Measurements from ENCODE around the gene CBLN3. TPM values are rescaled to one million over a fixed set of nuclear protein-coding genes. Genes with fewer than 3 reads are reported as not detected.

Gene CBLN3
- total RNA-seq, 6 experiments from 2014 or later = 3.3 to 5.0 (median 3.9) TPM

DNA sequence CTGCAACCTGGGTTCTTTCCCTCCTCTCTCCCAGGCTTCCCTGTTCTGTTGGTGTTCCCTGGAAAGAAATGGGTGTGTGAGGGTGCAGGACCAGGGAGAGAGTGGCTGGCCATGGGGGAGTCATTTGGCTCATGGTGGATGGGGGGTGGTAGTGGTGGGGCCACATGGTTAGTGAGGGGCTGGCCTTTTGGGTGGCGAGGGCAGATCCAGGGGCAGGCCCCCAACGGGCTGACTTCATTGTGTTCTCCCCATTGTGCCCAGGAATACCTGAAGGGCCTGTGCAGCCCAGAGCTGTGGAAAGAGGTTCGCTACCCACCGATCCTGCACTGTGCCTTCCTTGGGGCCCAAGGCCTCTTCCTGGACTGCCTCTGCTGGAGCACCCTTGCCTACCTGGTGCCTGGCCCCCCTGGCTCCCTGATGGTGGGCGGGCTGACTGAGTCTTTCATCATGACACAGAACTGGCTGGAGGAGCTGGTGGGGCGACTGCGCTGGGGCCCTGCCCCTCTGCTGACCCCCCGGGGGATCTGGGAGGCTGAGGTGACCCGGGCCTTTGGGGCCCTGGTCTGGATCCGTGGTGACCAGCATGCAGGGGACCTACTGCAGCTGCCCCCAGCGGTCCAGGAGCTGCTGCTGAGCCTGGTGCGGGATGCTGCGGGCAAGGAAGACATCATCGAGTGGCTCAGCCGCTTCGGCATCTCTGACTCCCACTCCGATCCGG, 21.7 kb downstream of the CBLN3 start:
- peaks cover 12% of the 10 kb centered on the region for H3K27me3 Mint-ChIP-seq (ENCODE audit: insufficient read depth)
- no peak overlapping the region for H3K4me3 Mint-ChIP-seq
- no peak overlapping the region for H3K27ac Mint-ChIP-seq
- peaks cover 20% of the 10 kb centered on the region for H3K4me1 Mint-ChIP-seq (ENCODE audit: low read depth)
- no peak for DNase-seq
- H3K36me3 Mint-ChIP-seq (ENCODE audit: low read depth) = no peaks in the 10 kb centered on the region
- TF ChIP-seq, protein P1, sequence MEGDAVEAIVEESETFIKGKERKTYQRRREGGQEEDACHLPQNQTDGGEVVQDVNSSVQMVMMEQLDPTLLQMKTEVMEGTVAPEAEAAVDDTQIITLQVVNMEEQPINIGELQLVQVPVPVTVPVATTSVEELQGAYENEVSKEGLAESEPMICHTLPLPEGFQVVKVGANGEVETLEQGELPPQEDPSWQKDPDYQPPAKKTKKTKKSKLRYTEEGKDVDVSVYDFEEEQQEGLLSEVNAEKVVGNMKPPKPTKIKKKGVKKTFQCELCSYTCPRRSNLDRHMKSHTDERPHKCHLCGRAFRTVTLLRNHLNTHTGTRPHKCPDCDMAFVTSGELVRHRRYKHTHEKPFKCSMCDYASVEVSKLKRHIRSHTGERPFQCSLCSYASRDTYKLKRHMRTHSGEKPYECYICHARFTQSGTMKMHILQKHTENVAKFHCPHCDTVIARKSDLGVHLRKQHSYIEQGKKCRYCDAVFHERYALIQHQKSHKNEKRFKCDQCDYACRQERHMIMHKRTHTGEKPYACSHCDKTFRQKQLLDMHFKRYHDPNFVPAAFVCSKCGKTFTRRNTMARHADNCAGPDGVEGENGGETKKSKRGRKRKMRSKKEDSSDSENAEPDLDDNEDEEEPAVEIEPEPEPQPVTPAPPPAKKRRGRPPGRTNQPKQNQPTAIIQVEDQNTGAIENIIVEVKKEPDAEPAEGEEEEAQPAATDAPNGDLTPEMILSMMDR (IDR thresholded peaks at IDR 0.05) = no peak
- H3K9me3 Mint-ChIP-seq = no peaks in the 10 kb centered on the region

DNA sequence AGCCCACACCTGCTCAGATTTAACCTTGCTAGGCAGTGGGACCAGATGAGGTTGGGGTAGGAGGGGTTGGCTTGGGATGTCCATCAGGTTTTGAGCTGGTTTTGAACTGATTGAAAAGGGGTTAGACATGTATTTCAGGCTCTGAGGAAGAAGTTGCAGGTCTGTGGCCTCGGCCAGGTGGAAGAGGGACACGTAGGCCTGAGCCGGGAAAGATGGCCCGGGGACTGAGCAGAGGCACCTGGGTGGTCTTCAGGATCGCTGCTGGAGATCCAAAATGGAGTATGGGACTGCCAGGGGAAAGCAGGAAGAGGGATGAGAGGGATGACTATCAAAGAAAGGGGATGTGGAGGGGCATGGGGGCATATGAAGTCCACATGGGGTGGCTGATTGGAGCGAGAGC, 23.1 kb downstream of the CBLN3 start:
- Mint-ChIP-seq H3K9me3 (no peaks in the 10 kb centered on the region), H3K27ac (no peak overlapping the region), H3K4me1 (ENCODE audit: low read depth) (peaks cover 22% of the 10 kb centered on the region), H3K27me3 (ENCODE audit: insufficient read depth) (peaks cover 12% of the 10 kb centered on the region), H3K36me3 (ENCODE audit: low read depth) (no peaks in the 10 kb centered on the region), H3K4me3 (no peak overlapping the region)
- TF ChIP-seq, protein P1 (IDR thresholded peaks at IDR 0.05) = no peak
- DNase-seq = no peak

DNA sequence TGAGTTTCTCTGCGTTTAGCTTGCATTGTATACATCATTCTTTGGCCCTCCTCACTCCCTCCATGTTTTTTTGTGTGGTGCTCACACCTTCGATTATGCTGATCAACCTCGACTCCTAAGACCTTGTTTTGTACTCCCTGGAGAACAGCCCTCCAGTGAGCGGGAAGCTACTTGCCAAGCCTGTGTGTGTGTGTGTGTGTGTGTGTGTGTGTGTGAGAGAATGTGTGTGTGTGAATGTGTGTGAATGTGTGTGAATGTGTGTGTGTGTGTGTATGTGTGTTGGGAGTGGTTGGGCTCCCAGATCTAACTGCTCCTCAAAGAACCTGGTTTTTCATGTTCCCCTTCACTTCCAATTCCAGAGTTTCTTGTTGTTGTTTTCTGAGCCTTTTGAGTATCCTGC, 24.7 kb downstream of the CBLN3 start:
- peaks cover 10% of the 10 kb centered on the region for H3K27me3 Mint-ChIP-seq (ENCODE audit: insufficient read depth)
- no peaks in the 10 kb centered on the region for H3K9me3 Mint-ChIP-seq
- no peaks in the 10 kb centered on the region for H3K36me3 Mint-ChIP-seq (ENCODE audit: low read depth)
- no peak overlapping the region for H3K4me3 Mint-ChIP-seq
- H3K27ac Mint-ChIP-seq = no peak overlapping the region
- H3K4me1 Mint-ChIP-seq (ENCODE audit: low read depth) = peaks cover 22% of the 10 kb centered on the region
- DNase-seq = no peak
- TF ChIP-seq, protein P1 (IDR thresholded peaks at IDR 0.05) = no peak

DNA sequence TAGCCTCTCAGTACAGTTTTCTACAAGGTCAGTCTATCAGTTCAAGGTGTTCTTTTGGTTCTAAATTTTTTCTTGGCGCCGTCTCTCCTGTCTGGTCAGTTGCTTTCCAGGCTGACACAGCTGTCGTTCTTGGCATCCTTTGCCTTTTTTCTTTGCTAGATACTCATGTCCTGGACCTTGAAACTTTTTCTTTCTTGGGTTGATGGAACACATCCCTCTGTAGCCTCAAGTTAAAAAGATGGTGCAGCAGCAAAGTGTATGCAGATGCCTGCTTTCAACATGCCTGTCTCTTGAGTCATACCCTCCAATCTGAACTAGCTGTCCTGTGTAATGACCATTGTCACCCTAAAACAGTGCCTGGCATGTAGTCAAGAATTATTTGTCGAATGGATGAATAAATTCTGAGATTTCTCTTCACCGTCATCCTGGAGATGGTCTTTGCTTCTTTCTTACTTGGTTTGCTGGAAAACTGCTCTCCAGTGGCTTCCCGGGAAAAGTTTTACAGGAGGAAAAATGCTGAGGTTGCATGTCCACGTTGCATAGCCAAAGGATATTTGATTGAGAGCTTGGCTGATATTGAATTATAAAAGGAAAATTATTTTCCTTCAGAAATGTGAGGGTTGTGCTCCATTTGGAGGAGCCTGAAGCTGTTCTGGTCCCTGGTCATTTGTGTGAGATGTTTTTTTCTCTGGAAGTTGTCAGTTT, 26.0 kb downstream of the CBLN3 start:
- peaks cover 27% of the 10 kb centered on the region for H3K4me1 Mint-ChIP-seq (ENCODE audit: low read depth)

DNA sequence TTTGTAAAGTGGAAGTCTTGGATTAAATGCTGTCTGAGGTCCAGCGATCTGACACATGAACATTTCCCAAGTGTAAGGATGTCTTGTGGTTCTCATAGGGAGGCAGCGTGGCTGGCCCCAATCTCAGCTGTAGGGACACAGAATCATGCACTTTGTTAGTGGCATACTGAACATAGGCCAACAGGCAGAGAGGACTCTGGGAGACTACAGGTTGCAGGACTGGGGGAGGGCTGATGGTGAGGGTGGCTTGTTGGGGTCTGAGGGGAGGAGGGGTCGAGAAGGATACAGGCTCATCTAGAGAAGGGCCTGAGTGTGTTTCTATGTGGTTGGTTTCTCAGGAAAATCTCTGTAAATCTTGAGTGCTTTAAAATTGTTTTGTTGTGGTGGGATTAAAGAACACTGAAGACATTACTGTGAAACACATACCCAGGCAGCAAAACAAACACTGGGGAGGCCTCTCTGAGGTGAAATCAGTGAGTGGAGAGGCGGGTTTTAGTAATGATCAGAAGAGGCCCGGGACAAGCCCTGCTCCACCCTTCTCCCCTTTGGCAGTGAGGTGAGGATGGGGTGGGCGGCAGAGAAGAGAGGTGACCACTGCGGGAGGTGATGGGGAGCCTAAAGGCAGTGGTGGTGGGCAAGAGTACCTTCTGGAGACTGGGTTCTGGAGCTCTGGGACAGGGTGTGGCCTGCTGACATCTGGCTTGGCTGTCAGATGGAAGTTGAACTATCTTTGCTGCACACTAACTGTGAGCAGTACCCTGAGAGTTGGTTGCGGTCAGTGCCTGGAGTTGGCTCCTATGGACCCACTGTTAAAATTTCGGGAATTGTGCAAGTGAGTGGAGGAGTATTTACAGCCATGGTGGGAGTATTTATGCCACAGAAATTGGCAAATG, 27.4 kb downstream of the CBLN3 start:
- no peak overlapping the region for H3K27ac Mint-ChIP-seq
- no peak for DNase-seq
- peaks cover 27% of the 10 kb centered on the region for H3K4me1 Mint-ChIP-seq (ENCODE audit: low read depth)
- no peaks in the 10 kb centered on the region for H3K9me3 Mint-ChIP-seq
- TF ChIP-seq, protein P1 (IDR thresholded peaks at IDR 0.05) = no peak
- H3K27me3 Mint-ChIP-seq (ENCODE audit: insufficient read depth) = peaks cover 10% of the 10 kb centered on the region
- no peak overlapping the region for H3K4me3 Mint-ChIP-seq
- H3K36me3 Mint-ChIP-seq (ENCODE audit: low read depth) = no peaks in the 10 kb centered on the region

More for the DNA sequence above, 26.0 kb downstream of the CBLN3 start:
- Mint-ChIP-seq H3K27me3 (ENCODE audit: insufficient read depth) (peaks cover 10% of the 10 kb centered on the region), H3K9me3 (no peaks in the 10 kb centered on the region), H3K4me3 (peak overlapping the region; percentile 2; the same call in 1 of the 2 replicates), H3K27ac (peak overlapping the region; percentile 9; the same call in 1 of the 2 replicates), H3K36me3 (ENCODE audit: low read depth) (no peaks in the 10 kb centered on the region)
- DNase-seq = peak; percentile 48
- TF ChIP-seq, protein P1 (IDR thresholded peaks at IDR 0.05) = no peak
